ENCODE measurements around the gene MACROD1.
A peak's percentile ranks its signal among the peaks of the same experiment; 100 is the strongest.

The MACROD1 gene

GRCh38 chr11:64060263-64060860, 105.6 kb downstream of the MACROD1 start:
- Histone ChIP-seq H4K20me1 (ENCODE audit: low read depth, low read length) (0 out of 2 replicates have a peak, but pooled peaks cover 4% of the 10 kb centered on the region), H3K9me2 (replicated peaks; ENCODE audit: insufficient read depth, low read length) (no peaks in the 10 kb centered on the region), H2AFZ (ENCODE audit: low read depth, low read length, severe bottlenecking) (no peak overlapping the region), H3K27me3 (ENCODE audit: low read length) (no peaks in the 10 kb centered on the region), H3K27ac (ENCODE audit: low read depth, low read length) (no peak overlapping the region), H3F3A (ENCODE audit: insufficient read depth) (no peaks in the 10 kb centered on the region), H3K79me2 (ENCODE audit: insufficient read depth, low read length) (no peaks in the 10 kb centered on the region), H3K9me3 (ENCODE audit: insufficient read depth, low read length) (no peaks in the 10 kb centered on the region), H3K36me3 (ENCODE audit: low read length) (no peaks in the 10 kb centered on the region), H3K4me2 (ENCODE audit: low read depth, low read length, poor library complexity, severe bottlenecking) (peak overlapping the region; percentile 57), H3K9ac (ENCODE audit: low read length) (no peak overlapping the region), H3K4me3 (ENCODE audit: insufficient read depth, low read length, poor library complexity, severe bottlenecking) (peak overlapping the region; percentile 27)
- TF ChIP-seq EZH2phosphoT487 (conservative IDR thresholded peaks at IDR 0.05; ENCODE audit: low read length) (no peak), CTCF (IDR thresholded peaks at IDR 0.05; ENCODE audit: insufficient read depth, low read length, poor library complexity, severe bottlenecking) (no peak)

GRCh38 chr11:64059339-64060140, 106.4 kb downstream of the MACROD1 start:
- H3K9me3 ChIP-seq (ENCODE audit: insufficient read depth, low read length): no peaks in the 10 kb centered on the region
- H3K27ac ChIP-seq (ENCODE audit: low read depth, low read length): no peak overlapping the region
- H3K4me2 ChIP-seq (ENCODE audit: low read depth, low read length, poor library complexity, severe bottlenecking): no peak overlapping the region
- H2AFZ ChIP-seq (ENCODE audit: low read depth, low read length, severe bottlenecking): no peak overlapping the region
- 0 out of 2 replicates have a peak, but pooled peaks cover 4% of the 10 kb centered on the region for H4K20me1 ChIP-seq (ENCODE audit: low read depth, low read length)
- no peaks in the 10 kb centered on the region for H3K27me3 ChIP-seq (ENCODE audit: low read length)
- no peak overlapping the region for H3K4me3 ChIP-seq (ENCODE audit: insufficient read depth, low read length, poor library complexity, severe bottlenecking)
- no peaks in the 10 kb centered on the region for H3K9me2 ChIP-seq (replicated peaks; ENCODE audit: insufficient read depth, low read length)
- no peaks in the 10 kb centered on the region for H3F3A ChIP-seq (ENCODE audit: insufficient read depth)
- H3K79me2 ChIP-seq (ENCODE audit: insufficient read depth, low read length): no peaks in the 10 kb centered on the region
- TF ChIP-seq CTCF (IDR thresholded peaks at IDR 0.05; ENCODE audit: insufficient read depth, low read length, poor library complexity, severe bottlenecking): no peak
- TF ChIP-seq EZH2phosphoT487 (conservative IDR thresholded peaks at IDR 0.05; ENCODE audit: low read length): no peak
- no peaks in the 10 kb centered on the region for H3K36me3 ChIP-seq (ENCODE audit: low read length)
- no peak overlapping the region for H3K9ac ChIP-seq (ENCODE audit: low read length)

- Histone ChIP-seq H4K20me1 (ENCODE audit: low read depth, low read length) (0 out of 2 replicates have a peak, but pooled peaks cover 4% of the 10 kb centered on the region), H3K9me2 (replicated peaks; ENCODE audit: insufficient read depth, low read length) (no peaks in the 10 kb centered on the region), H3K79me2 (ENCODE audit: insufficient read depth, low read length) (no peaks in the 10 kb centered on the region), H2AFZ (ENCODE audit: low read depth, low read length, severe bottlenecking) (no peak overlapping the region), H3K9me3 (ENCODE audit: insufficient read depth, low read length) (no peaks in the 10 kb centered on the region), H3K36me3 (ENCODE audit: low read length) (no peaks in the 10 kb centered on the region), H3K27me3 (ENCODE audit: low read length) (no peaks in the 10 kb centered on the region), H3K4me2 (ENCODE audit: low read depth, low read length, poor library complexity, severe bottlenecking) (no peak overlapping the region), H3K9ac (ENCODE audit: low read length) (no peak overlapping the region), H3K27ac (ENCODE audit: low read depth, low read length) (no peak overlapping the region), H3F3A (ENCODE audit: insufficient read depth) (no peaks in the 10 kb centered on the region), H3K4me3 (ENCODE audit: insufficient read depth, low read length, poor library complexity, severe bottlenecking) (no peak overlapping the region)
- no peak for TF ChIP-seq CTCF (IDR thresholded peaks at IDR 0.05; ENCODE audit: insufficient read depth, low read length, poor library complexity, severe bottlenecking)
- no peak for TF ChIP-seq EZH2phosphoT487 (conservative IDR thresholded peaks at IDR 0.05; ENCODE audit: low read length)
These were observed 107.4 kb downstream of the MACROD1 start for GRCh38 chr11:64058494-64058893.
